H9 (cell line): Measurements from ENCODE around the gene ABCA3. TPM values are rescaled to one million over a fixed set of nuclear protein-coding genes. Genes with fewer than 3 reads are reported as not detected.
A peak's percentile ranks its signal among the peaks of the same experiment; 100 is the strongest.

Experiments
- DNase-seq: peaks from one replicate; pipeline ENCODE4 v3.0.0-alpha.2; 2017
- H2AFZ ChIP-seq: one replicate; pipeline ENCODE4 v1.6.1; 2013; ENCODE audit warnings: mild to moderate bottlenecking, low read length, control low read depth, moderate library complexity
- H2AK5ac ChIP-seq: 2 replicates; pipeline ENCODE4 v1.6.1; 2013; ENCODE audit warnings: low read length, control low read depth, mixed read lengths; ENCODE audit not compliant: insufficient read length
- H2BK120ac ChIP-seq: one replicate; pipeline ENCODE4 v1.6.1; 2013; ENCODE audit warnings: low read depth, mild to moderate bottlenecking, low read length, control low read depth, inconsistent platforms; ENCODE audit not compliant: poor library complexity, severe bottlenecking
- H2BK12ac ChIP-seq: 2 replicates; pipeline ENCODE4 v1.6.1; 2013; ENCODE audit warnings: low read length, control low read depth, mixed read lengths, low read depth; ENCODE audit not compliant: insufficient read length
- H2BK15ac ChIP-seq: 2 replicates; pipeline ENCODE4 v1.6.1; 2013; ENCODE audit warnings: low read depth, low read length, control low read depth
- H2BK20ac ChIP-seq: one replicate; pipeline ENCODE4 v1.6.1; 2013; ENCODE audit warnings: low read depth, mild to moderate bottlenecking, low read length, control low read depth, inconsistent platforms; ENCODE audit not compliant: poor library complexity, severe bottlenecking
- H2BK5ac ChIP-seq: 2 replicates; pipeline ENCODE4 v1.6.1; 2013; ENCODE audit warnings: low read length, control low read depth, mixed read lengths; ENCODE audit not compliant: insufficient read length
- H3K14ac ChIP-seq: 2 replicates; pipeline ENCODE4 v1.6.1; 2013; ENCODE audit warnings: low read length, control low read depth; ENCODE audit not compliant: insufficient read depth
- H3K18ac ChIP-seq: 2 replicates; pipeline ENCODE4 v1.6.1; 2013; ENCODE audit warnings: low read depth, mild to moderate bottlenecking, mixed read lengths, low read length, control low read depth; ENCODE audit not compliant: insufficient read length
- H3K23ac ChIP-seq: 2 replicates; pipeline ENCODE4 v1.6.1; 2013; ENCODE audit warnings: low read length, control low read depth, mixed read lengths, low read depth; ENCODE audit not compliant: insufficient read length
- H3K23me2 ChIP-seq: 2 replicates; pipeline ENCODE4 v1.6.1; 2013; ENCODE audit warnings: low read depth, mild to moderate bottlenecking, mixed read lengths, low read length, control low read depth; ENCODE audit not compliant: insufficient read length, poor library complexity, severe bottlenecking
- H3K27ac ChIP-seq: 2 replicates; pipeline ENCODE4 v1.5.1; 2013; ENCODE audit warnings: low read length, control low read depth, mixed read lengths, low read depth; ENCODE audit not compliant: insufficient read length
- H3K27me3 ChIP-seq: 2 replicates; pipeline ENCODE4 v1.6.1; 2013; ENCODE audit warnings: low read length, control low read depth, inconsistent platforms; ENCODE audit not compliant: insufficient read depth
- H3K4ac ChIP-seq: 2 replicates; pipeline ENCODE4 v1.6.1; 2013; ENCODE audit warnings: low read depth, mild to moderate bottlenecking, control low read depth, inconsistent platforms, low read length, moderate library complexity
- H3K4me1 ChIP-seq: 2 replicates; pipeline ENCODE4 v1.6.1; 2013; ENCODE audit warnings: low read length, control low read depth, inconsistent platforms; ENCODE audit not compliant: insufficient read depth
- H3K4me2 ChIP-seq: 2 replicates; pipeline ENCODE4 v1.6.1; 2013; ENCODE audit warnings: low read length, control low read depth, mixed read lengths; ENCODE audit not compliant: insufficient read length, insufficient read depth
- H3K56ac ChIP-seq: 2 replicates; pipeline ENCODE4 v1.6.1; 2013; ENCODE audit warnings: low read depth, mild to moderate bottlenecking, mixed read lengths, low read length, control low read depth; ENCODE audit not compliant: insufficient read length
- H3K79me1 ChIP-seq: 2 replicates; pipeline ENCODE4 v1.6.1; 2013; ENCODE audit warnings: low read depth, mild to moderate bottlenecking, moderate library complexity, low read length, control low read depth, inconsistent platforms; ENCODE audit not compliant: insufficient read depth, poor library complexity, severe bottlenecking
- H3K79me2 ChIP-seq: 2 replicates; pipeline ENCODE4 v1.6.1; 2013; ENCODE audit warnings: low read length, control low read depth, inconsistent platforms; ENCODE audit not compliant: insufficient read depth
- H3K9ac ChIP-seq: 2 replicates; pipeline ENCODE4 v1.6.1; 2013; ENCODE audit warnings: low read length, control low read depth, mixed read lengths; ENCODE audit not compliant: insufficient read length; ENCODE audit errors: extremely low read depth
- H3K9me3 ChIP-seq: one replicate; pipeline ENCODE4 v1.6.1; 2013; ENCODE audit warnings: low read depth, low read length, inconsistent platforms; ENCODE audit not compliant: control insufficient read depth
- H3T11ph ChIP-seq: one replicate; pipeline ENCODE4 v1.6.1; 2013; ENCODE audit warnings: mild to moderate bottlenecking, low read length, control low read depth, inconsistent platforms
- H4K20me1 ChIP-seq: one replicate; pipeline ENCODE4 v1.6.1; 2013; ENCODE audit not compliant: control insufficient read depth, insufficient read length, insufficient read depth
- H4K5ac ChIP-seq: 2 replicates; pipeline ENCODE4 v1.6.1; 2013; ENCODE audit warnings: low read depth, mild to moderate bottlenecking, mixed read lengths, low read length, control low read depth; ENCODE audit not compliant: insufficient read length
- H4K8ac ChIP-seq: replicated peaks from 2 replicates; pipeline ENCODE4 v1.6.1; 2013; ENCODE audit warnings: low read length, control low read depth, mixed read lengths, low read depth; ENCODE audit not compliant: insufficient read length
- H4K91ac ChIP-seq: 2 replicates; pipeline ENCODE4 v1.6.1; 2013; ENCODE audit warnings: low read depth, mild to moderate bottlenecking, moderate library complexity, mixed read lengths, low read length, control low read depth; ENCODE audit not compliant: insufficient read length
- H3K27ac Mint-ChIP-seq, 3 experiments: 2 replicates in 2 of 3; 3 replicates in 1 of 3; pipeline ENCODE4 v1.8.0; 2020 to 2021; ENCODE audit warnings: mixed read lengths in 3 of 3, mild to moderate bottlenecking in 1 of 3, moderate library complexity in 1 of 3
- H3K27me3 Mint-ChIP-seq: 2 replicates; pipeline ENCODE4 v1.8.0; 2021; ENCODE audit warnings: low read depth, mild to moderate bottlenecking, moderate library complexity, mixed read lengths
- H3K36me3 Mint-ChIP-seq, 3 experiments: 2 replicates in 2 of 3; 3 replicates in 1 of 3; pipeline ENCODE4 v1.8.0; 2020 to 2021; ENCODE audit warnings: low read depth in 3 of 3, mixed read lengths in 3 of 3; ENCODE audit not compliant: insufficient read depth in 1 of 3
- H3K4me1 Mint-ChIP-seq, 2 experiments: 2 replicates each; pipeline ENCODE4 v1.8.0; 2020; ENCODE audit warnings: mixed read lengths in 2 of 2
- H3K4me3 Mint-ChIP-seq, 2 experiments: 2 replicates in 1 of 2; 3 replicates in 1 of 2; pipeline ENCODE4 v1.8.0; 2020 to 2021; ENCODE audit warnings: mild to moderate bottlenecking in 2 of 2, mixed read lengths in 2 of 2, moderate library complexity in 1 of 2
- H3K9me3 Mint-ChIP-seq, 2 experiments: 2 replicates in 1 of 2; 3 replicates in 1 of 2; pipeline ENCODE4 v1.8.0; 2020; ENCODE audit warnings: mild to moderate bottlenecking in 2 of 2, mixed read lengths in 2 of 2, moderate library complexity in 1 of 2
- CTCF ChIP-seq: fragments of 200-600 bp; sonication (generic); conservative IDR thresholded peaks from 3 replicates; pipeline ENCODE4 v1.8.0; 2021; ENCODE audit warnings: antibody characterized with exemption, mild to moderate bottlenecking
- WGBS: extraction: QIAGEN DNeasy Blood & Tissue Kit; methylation state at CpG from one replicate; pipeline ENCODE4 v1.1.7; 2013; ENCODE audit warnings: missing lambda C conversion rate, low lambda C conversion rate, mixed read lengths; ENCODE audit not compliant: insufficient read length; ENCODE audit errors: extremely low coverage; 5-methylcytosine and 5-hydroxymethylcytosine counted together
- total RNA-seq: library from RNA; stranded (reverse); gene quantifications from 2 replicates; pipeline ENCODE4 v1.2.1, GENCODE V29; 2021

Gene ABCA3
- total RNA-seq, 1 experiment from 2014 or later = 8.0 TPM

GRCh38 chr16:2256531-2257140, 83.9 kb downstream of the ABCA3 start:
- H4K5ac ChIP-seq = no peak overlapping the region
- Mint-ChIP-seq H3K27me3 (no peaks in the 10 kb centered on the region), H3K27ac (peak overlapping the region in 2 of 3 experiments; percentile 33 to 70; a peak in 3 of 7 replicates), H3K4me1 (peaks cover 13 to 17% of the 10 kb centered on the region in 2 experiments), H3K36me3 (peaks cover 60 to 92% (median 80%) of the 10 kb centered on the region in 3 experiments), H3K4me3 (peak overlapping the region in 1 of 2 experiments; percentile 6; a peak in 1 of 5 replicates), H3K9me3 (no peaks in the 10 kb centered on the region)
- H3K56ac ChIP-seq = no peak overlapping the region
- H4K20me1 ChIP-seq = peaks cover 2% of the 10 kb centered on the region
- H4K8ac ChIP-seq = no peak overlapping the region
- no peak overlapping the region for H3K27ac ChIP-seq
- H3K4me2 ChIP-seq = no peak overlapping the region
- no peak overlapping the region for H2BK20ac ChIP-seq
- H3K79me2 ChIP-seq = no peaks in the 10 kb centered on the region
- no peaks in the 10 kb centered on the region for H3K23me2 ChIP-seq
- WGBS = no CpG with 5 or more reads among the region's 12 CpGs
- H3K18ac ChIP-seq = no peak overlapping the region
- H3K23ac ChIP-seq = no peak overlapping the region
- no peaks in the 10 kb centered on the region for H3K4me1 ChIP-seq
- H3K14ac ChIP-seq = no peak overlapping the region
- no peak overlapping the region for H2BK120ac ChIP-seq
- H2AFZ ChIP-seq = no peak overlapping the region
- H2BK12ac ChIP-seq = no peak overlapping the region
- H4K91ac ChIP-seq = no peak overlapping the region
- H3T11ph ChIP-seq = no peak overlapping the region
- no peak overlapping the region for H3K9ac ChIP-seq
- DNase-seq = no peak
- H2BK5ac ChIP-seq = no peak overlapping the region
- H3K9me3 ChIP-seq = no peaks in the 10 kb centered on the region
- no peak overlapping the region for H2BK15ac ChIP-seq
- H3K79me1 ChIP-seq = no peaks in the 10 kb centered on the region
- H3K4ac ChIP-seq = no peak overlapping the region
- no peaks in the 10 kb centered on the region for H3K27me3 ChIP-seq
- no peak overlapping the region for H2AK5ac ChIP-seq
- no peak for TF ChIP-seq CTCF
